ENCODE measurements around the gene OSBPL3.

The OSBPL3 gene

DNA sequence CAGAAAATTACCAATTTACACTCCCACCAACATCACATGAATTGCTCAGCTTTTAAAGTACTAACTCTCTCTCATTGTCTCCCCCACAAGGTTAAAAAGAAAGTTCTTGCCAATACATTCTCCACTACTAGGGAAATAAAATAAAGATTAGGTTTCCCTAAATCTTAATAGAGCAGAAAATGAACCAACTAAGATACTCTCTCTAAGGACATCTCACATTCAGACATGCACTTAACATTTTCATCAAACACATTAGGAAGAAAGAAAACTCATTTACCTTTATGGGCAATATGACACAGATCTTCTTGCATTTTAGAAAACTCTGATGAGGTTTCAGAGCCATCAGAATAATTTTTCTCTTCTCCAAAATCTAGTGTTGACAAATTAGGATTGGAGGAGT lies 118.6 kb downstream of the OSBPL3 start:
- DNase-seq: no peak
- no peaks in the 10 kb centered on the region for H3K9me3 ChIP-seq (ENCODE audit: severe bottlenecking)
- H3K27me3 ChIP-seq (ENCODE audit: insufficient read depth, low read depth, severe bottlenecking): no peaks in the 10 kb centered on the region
- no peak overlapping the region for H3K27ac ChIP-seq
- H3K36me3 ChIP-seq: peaks cover 43% of the 10 kb centered on the region
- H3K4me3 ChIP-seq (ENCODE audit: low read depth, low read length): no peak overlapping the region
- TF ChIP-seq, protein P1, sequence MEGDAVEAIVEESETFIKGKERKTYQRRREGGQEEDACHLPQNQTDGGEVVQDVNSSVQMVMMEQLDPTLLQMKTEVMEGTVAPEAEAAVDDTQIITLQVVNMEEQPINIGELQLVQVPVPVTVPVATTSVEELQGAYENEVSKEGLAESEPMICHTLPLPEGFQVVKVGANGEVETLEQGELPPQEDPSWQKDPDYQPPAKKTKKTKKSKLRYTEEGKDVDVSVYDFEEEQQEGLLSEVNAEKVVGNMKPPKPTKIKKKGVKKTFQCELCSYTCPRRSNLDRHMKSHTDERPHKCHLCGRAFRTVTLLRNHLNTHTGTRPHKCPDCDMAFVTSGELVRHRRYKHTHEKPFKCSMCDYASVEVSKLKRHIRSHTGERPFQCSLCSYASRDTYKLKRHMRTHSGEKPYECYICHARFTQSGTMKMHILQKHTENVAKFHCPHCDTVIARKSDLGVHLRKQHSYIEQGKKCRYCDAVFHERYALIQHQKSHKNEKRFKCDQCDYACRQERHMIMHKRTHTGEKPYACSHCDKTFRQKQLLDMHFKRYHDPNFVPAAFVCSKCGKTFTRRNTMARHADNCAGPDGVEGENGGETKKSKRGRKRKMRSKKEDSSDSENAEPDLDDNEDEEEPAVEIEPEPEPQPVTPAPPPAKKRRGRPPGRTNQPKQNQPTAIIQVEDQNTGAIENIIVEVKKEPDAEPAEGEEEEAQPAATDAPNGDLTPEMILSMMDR (IDR thresholded peaks at IDR 0.05; ENCODE audit: low read depth, low read length): no peak

GRCh38 chr7:24860611-24861010 lies 119.4 kb downstream of the OSBPL3 start:
- peaks cover 43% of the 10 kb centered on the region for H3K36me3 ChIP-seq
- no peaks in the 10 kb centered on the region for H3K9me3 ChIP-seq (ENCODE audit: severe bottlenecking)
- H3K4me3 ChIP-seq (ENCODE audit: low read depth, low read length): no peak overlapping the region
- TF ChIP-seq, protein P1 (IDR thresholded peaks at IDR 0.05; ENCODE audit: low read depth, low read length): no peak
- no peak for DNase-seq
- H3K27ac ChIP-seq: no peak overlapping the region
- no peaks in the 10 kb centered on the region for H3K27me3 ChIP-seq (ENCODE audit: insufficient read depth, low read depth, severe bottlenecking)

- Histone ChIP-seq H3K36me3 (peaks cover 29% of the 10 kb centered on the region), H3K4me3 (ENCODE audit: low read depth, low read length) (no peak overlapping the region), H3K27ac (no peak overlapping the region), H3K27me3 (ENCODE audit: insufficient read depth, low read depth, severe bottlenecking) (no peaks in the 10 kb centered on the region), H3K9me3 (ENCODE audit: severe bottlenecking) (no peaks in the 10 kb centered on the region)
- DNase-seq: no peak
- TF ChIP-seq, protein P1 (IDR thresholded peaks at IDR 0.05; ENCODE audit: low read depth, low read length): no peak
Measured at GRCh38 chr7:24858108-24858977, 121.6 kb downstream of the OSBPL3 start.

GRCh38 chr7:24857623-24858022 lies 122.4 kb downstream of the OSBPL3 start:
- Histone ChIP-seq H3K36me3 (peaks cover 22% of the 10 kb centered on the region), H3K4me3 (ENCODE audit: low read depth, low read length) (no peak overlapping the region), H3K27ac (no peak overlapping the region), H3K9me3 (ENCODE audit: severe bottlenecking) (no peaks in the 10 kb centered on the region), H3K27me3 (ENCODE audit: insufficient read depth, low read depth, severe bottlenecking) (no peaks in the 10 kb centered on the region)
- DNase-seq: no peak
- TF ChIP-seq, protein P1 (IDR thresholded peaks at IDR 0.05; ENCODE audit: low read depth, low read length): no peak

- H3K4me3 ChIP-seq (ENCODE audit: low read depth, low read length): no peak overlapping the region
- peaks cover 7% of the 10 kb centered on the region for H3K36me3 ChIP-seq
- no peaks in the 10 kb centered on the region for H3K9me3 ChIP-seq (ENCODE audit: severe bottlenecking)
- TF ChIP-seq, protein P1 (IDR thresholded peaks at IDR 0.05; ENCODE audit: low read depth, low read length): no peak
- no peak overlapping the region for H3K27ac ChIP-seq
- DNase-seq: no peak
- no peaks in the 10 kb centered on the region for H3K27me3 ChIP-seq (ENCODE audit: insufficient read depth, low read depth, severe bottlenecking)
Measured at GRCh38 chr7:24854866-24855265, 125.1 kb downstream of the OSBPL3 start.

Data from WERI-Rb-1 (cell line).